T47D (cell line): ENCODE measurements around the gene IDH2.

Experiments used
- DNase-seq, 2 experiments: peaks; one replicate each; pipeline versions ENCODE4 v3.0.0 to v3.0.0-alpha.2; 2011 to 2012; ENCODE audit warnings: low read depth in 1 of 2, low spot score in 1 of 2
- JUND ChIP-seq: IDR thresholded peaks from 2 replicates; pipeline ENCODE4 v1.6.1; 2012; ENCODE audit warnings: low read depth
- in situ Hi-C: cut with HindIII; loops from 2 replicates; pipeline ENCODE4 v1.10.0; 2016; ENCODE audit warnings: low sequenced_read_pairs, low pct_unique_long_range_greater_than_20kb

The IDH2 gene

GRCh38 chr15:90062973-90063769, 39.1 kb downstream of the IDH2 start:
- no peak for DNase-seq
- in situ Hi-C loops: no loop called here
- no peak for TF ChIP-seq JUND

- in situ Hi-C loops: no loop called here
- DNase-seq: no peak
- TF ChIP-seq JUND: no peak
Measured at GRCh38 chr15:90062462-90062932, 39.8 kb downstream of the IDH2 start.

- no peak for TF ChIP-seq JUND
- in situ Hi-C loops: no loop called here
- peak in 1 of 2 experiments; percentile 32 for DNase-seq
Measured at GRCh38 chr15:90062023-90062442, 40.2 kb downstream of the IDH2 start.

- no peak for DNase-seq
- TF ChIP-seq JUND: no peak
- in situ Hi-C loops: no loop called here
Measured at GRCh38 chr15:90060797-90061196, 41.5 kb downstream of the IDH2 start.

- in situ Hi-C loops: no loop called here
- peak in 1 of 2 experiments; percentile 40 for DNase-seq
- TF ChIP-seq JUND: no peak
Measured at GRCh38 chr15:90059208-90059985, 42.9 kb downstream of the IDH2 start.

GRCh38 chr15:90058775-90059174, 43.5 kb downstream of the IDH2 start:
- no peak for TF ChIP-seq JUND
- no peak for DNase-seq
- in situ Hi-C loops: no loop called here

GRCh38 chr15:90058308-90058707, 44.0 kb downstream of the IDH2 start:
- DNase-seq: no peak
- no peak for TF ChIP-seq JUND
- in situ Hi-C loops: no loop called here

GRCh38 chr15:90056529-90056928, 45.7 kb downstream of the IDH2 start:
- no peak for DNase-seq
- in situ Hi-C loops: no loop called here
- no peak for TF ChIP-seq JUND

GRCh38 chr15:90055182-90055581, 47.1 kb downstream of the IDH2 start:
- TF ChIP-seq JUND: no peak
- in situ Hi-C loops: no loop called here
- peak in 1 of 2 experiments; percentile 63 for DNase-seq

GRCh38 chr15:90054618-90055097, 47.6 kb downstream of the IDH2 start:
- DNase-seq: no peak
- in situ Hi-C loops: no loop called here
- no peak for TF ChIP-seq JUND

- no peak for DNase-seq
- no peak for TF ChIP-seq JUND
- in situ Hi-C loops: no loop called here
Measured at GRCh38 chr15:90053685-90054466, 48.4 kb downstream of the IDH2 start.

- DNase-seq: no peak
- in situ Hi-C loops: no loop called here
- TF ChIP-seq JUND: no peak
Measured at GRCh38 chr15:90051874-90052273, 50.4 kb downstream of the IDH2 start.
